22Rv1 (cell line): Measurements from ENCODE around the gene PGAP6.

Source experiments
- ZFX ChIP-seq: fragments of 450-650 bp; IDR thresholded peaks from 2 replicates; pipeline ENCODE4 v1.6.1; 2017; ENCODE audit warnings: antibody characterized with exemption, borderline replicate concordance
- TF ChIP-seq, protein P1 (sequence below): fragments of 450-650 bp; IDR thresholded peaks from 2 replicates; pipeline ENCODE4 v1.5.1; 2017; ENCODE audit warnings: mild to moderate bottlenecking

DNA sequence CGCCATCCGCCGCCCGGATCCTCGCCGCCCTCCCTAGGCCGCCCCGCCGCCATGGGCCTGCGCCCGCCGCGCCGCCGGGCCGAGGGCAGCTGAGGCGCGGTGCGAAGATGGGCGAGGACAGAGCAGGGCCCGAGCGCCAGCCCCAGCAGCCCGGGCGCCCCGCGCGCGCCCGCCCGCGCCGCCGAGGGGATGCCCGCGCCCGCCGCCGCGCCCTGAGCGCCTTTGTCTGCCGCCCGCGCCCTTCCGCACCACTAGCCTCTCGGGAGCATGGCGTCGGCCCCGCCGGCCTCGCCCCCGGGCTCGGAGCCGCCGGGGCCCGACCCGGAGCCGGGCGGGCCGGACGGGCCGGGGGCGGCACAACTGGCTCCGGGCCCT, 43.9 kb upstream of the PGAP6 start:
- TF ChIP-seq, protein P1, sequence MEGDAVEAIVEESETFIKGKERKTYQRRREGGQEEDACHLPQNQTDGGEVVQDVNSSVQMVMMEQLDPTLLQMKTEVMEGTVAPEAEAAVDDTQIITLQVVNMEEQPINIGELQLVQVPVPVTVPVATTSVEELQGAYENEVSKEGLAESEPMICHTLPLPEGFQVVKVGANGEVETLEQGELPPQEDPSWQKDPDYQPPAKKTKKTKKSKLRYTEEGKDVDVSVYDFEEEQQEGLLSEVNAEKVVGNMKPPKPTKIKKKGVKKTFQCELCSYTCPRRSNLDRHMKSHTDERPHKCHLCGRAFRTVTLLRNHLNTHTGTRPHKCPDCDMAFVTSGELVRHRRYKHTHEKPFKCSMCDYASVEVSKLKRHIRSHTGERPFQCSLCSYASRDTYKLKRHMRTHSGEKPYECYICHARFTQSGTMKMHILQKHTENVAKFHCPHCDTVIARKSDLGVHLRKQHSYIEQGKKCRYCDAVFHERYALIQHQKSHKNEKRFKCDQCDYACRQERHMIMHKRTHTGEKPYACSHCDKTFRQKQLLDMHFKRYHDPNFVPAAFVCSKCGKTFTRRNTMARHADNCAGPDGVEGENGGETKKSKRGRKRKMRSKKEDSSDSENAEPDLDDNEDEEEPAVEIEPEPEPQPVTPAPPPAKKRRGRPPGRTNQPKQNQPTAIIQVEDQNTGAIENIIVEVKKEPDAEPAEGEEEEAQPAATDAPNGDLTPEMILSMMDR = no peak
- no peak for TF ChIP-seq ZFX
